HEK293 (cell line): ENCODE results near the gene YIPF3.

Source experiments
- GLIS2 ChIP-seq: fragments of 450-650 bp; formaldehyde crosslinking; IDR thresholded peaks from 2 replicates; pipeline ENCODE4 v1.5.1; 2016; ENCODE audit warnings: missing biosample characterization, missing genetic modification characterization
- HOXA7 ChIP-seq: sonication (generic); formaldehyde crosslinking; IDR thresholded peaks from 2 replicates; pipeline ENCODE4 v1.8.1; 2022; ENCODE audit warnings: missing genetic modification reagents, borderline replicate concordance
- PRDM4 ChIP-seq: fragments of 450-650 bp; formaldehyde crosslinking; IDR thresholded peaks from 2 replicates; pipeline ENCODE4 v1.5.1; 2017; ENCODE audit warnings: missing biosample characterization, missing genetic modification characterization
- SCRT2 ChIP-seq: fragments of 450-650 bp; formaldehyde crosslinking; IDR thresholded peaks from 2 replicates; pipeline ENCODE4 v1.5.1; 2016; ENCODE audit warnings: missing biosample characterization, missing genetic modification characterization
- ZBTB11 ChIP-seq: fragments of 450-650 bp; formaldehyde crosslinking; conservative IDR thresholded peaks from 2 replicates; pipeline ENCODE4 v1.5.1; 2016; ENCODE audit warnings: low read depth, missing biosample characterization, missing genetic modification characterization
- ZEB2 ChIP-seq: fragments of 450-650 bp; formaldehyde crosslinking; IDR thresholded peaks from 2 replicates; pipeline ENCODE4 v1.5.1; 2016; ENCODE audit warnings: missing biosample characterization, missing genetic modification characterization
- ZNF221 ChIP-seq: fragments of 450-650 bp; formaldehyde crosslinking; IDR thresholded peaks from 2 replicates; pipeline ENCODE4 v1.5.1; 2017; ENCODE audit warnings: missing biosample characterization, missing genetic modification characterization, borderline replicate concordance
- ZNF341 ChIP-seq: fragments of 450-650 bp; formaldehyde crosslinking; IDR thresholded peaks from 2 replicates; pipeline ENCODE4; 2016; ENCODE audit warnings: low read depth, missing biosample characterization, missing genetic modification characterization
- ZNF354C ChIP-seq: fragments of 450-650 bp; formaldehyde crosslinking; IDR thresholded peaks from 2 replicates; pipeline ENCODE4 v1.5.1; 2016; ENCODE audit warnings: missing biosample characterization, missing genetic modification characterization, low read depth, borderline replicate concordance
- ZNF398 ChIP-seq: fragments of 450-650 bp; formaldehyde crosslinking; IDR thresholded peaks from 2 replicates; pipeline ENCODE4 v1.5.1; 2017; ENCODE audit warnings: missing biosample characterization, missing genetic modification characterization
- ZNF426 ChIP-seq: fragments of 450-650 bp; formaldehyde crosslinking; IDR thresholded peaks from 2 replicates; pipeline ENCODE4 v1.5.1; 2017; ENCODE audit warnings: missing biosample characterization, missing genetic modification characterization, mild to moderate bottlenecking, inconsistent platforms, moderate library complexity
- ZNF449 ChIP-seq: fragments of 450-650 bp; formaldehyde crosslinking; IDR thresholded peaks from 2 replicates; pipeline ENCODE4 v1.5.1; 2017; ENCODE audit warnings: missing biosample characterization, mild to moderate bottlenecking, missing genetic modification characterization, moderate library complexity
- ZNF747 ChIP-seq: fragments of 450-650 bp; formaldehyde crosslinking; IDR thresholded peaks from 2 replicates; pipeline ENCODE4 v1.5.1; 2016; ENCODE audit warnings: missing biosample characterization, missing genetic modification characterization
- TF ChIP-seq, protein P1 (sequence below): fragments of 450-650 bp; formaldehyde crosslinking; IDR thresholded peaks from 2 replicates; pipeline ENCODE4 v1.5.1; 2016; ENCODE audit warnings: missing biosample characterization, missing genetic modification characterization
- TF ChIP-seq, protein P2 (sequence below): fragments of 450-650 bp; formaldehyde crosslinking; IDR thresholded peaks from 2 replicates; pipeline ENCODE4 v1.5.1; 2016; ENCODE audit warnings: missing biosample characterization, missing genetic modification characterization, low read depth
- TF ChIP-seq, protein P3 (sequence below): fragments of 450-650 bp; formaldehyde crosslinking; IDR thresholded peaks from 2 replicates; pipeline ENCODE4 v1.5.1; 2016; ENCODE audit warnings: missing biosample characterization, missing genetic modification characterization
- TF ChIP-seq, protein P4 (sequence below): fragments of 450-650 bp; formaldehyde crosslinking; IDR thresholded peaks from 2 replicates; pipeline ENCODE4 v1.5.1; 2016; ENCODE audit warnings: missing biosample characterization, missing genetic modification characterization
- TF ChIP-seq, protein P5 (sequence below): fragments of 450-650 bp; formaldehyde crosslinking; IDR thresholded peaks from 2 replicates; pipeline ENCODE4 v1.5.1; 2016; ENCODE audit warnings: missing biosample characterization, missing genetic modification characterization

The YIPF3 gene

GRCh38 chr6:43509142-43509983 lies 7.4 kb downstream of the YIPF3 start (continued):
- TF ChIP-seq ZBTB11 (tag by site-specific recombination) (no peak), ZNF747 (no peak), ZNF449 (tag by site-specific recombination) (peak; percentile 63; the same call in 1 of the 2 replicates), ZNF221 (tag by site-specific recombination) (no peak), ZNF398 (no peak), ZNF354C (tag by site-specific recombination) (no peak), PRDM4 (tag by site-specific recombination) (no peak), ZNF426 (no peak), HOXA7 (CRISPR knock-in tag) (no peak), ZNF341 (tag by site-specific recombination) (no peak), SCRT2 (no peak), ZEB2 (tag by site-specific recombination) (no peak), GLIS2 (tag by site-specific recombination) (0 out of 2 replicates have a peak, but pooled peaks have one; percentile 39)
- TF ChIP-seq, protein P1, sequence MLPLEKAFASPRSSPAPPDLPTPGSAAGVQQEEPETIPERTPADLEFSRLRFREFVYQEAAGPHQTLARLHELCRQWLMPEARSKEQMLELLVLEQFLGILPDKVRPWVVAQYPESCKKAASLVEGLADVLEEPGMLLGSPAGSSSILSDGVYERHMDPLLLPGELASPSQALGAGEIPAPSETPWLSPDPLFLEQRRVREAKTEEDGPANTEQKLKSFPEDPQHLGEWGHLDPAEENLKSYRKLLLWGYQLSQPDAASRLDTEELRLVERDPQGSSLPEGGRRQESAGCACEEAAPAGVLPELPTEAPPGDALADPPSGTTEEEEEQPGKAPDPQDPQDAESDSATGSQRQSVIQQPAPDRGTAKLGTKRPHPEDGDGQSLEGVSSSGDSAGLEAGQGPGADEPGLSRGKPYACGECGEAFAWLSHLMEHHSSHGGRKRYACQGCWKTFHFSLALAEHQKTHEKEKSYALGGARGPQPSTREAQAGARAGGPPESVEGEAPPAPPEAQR (tag by site-specific recombination), result no peak
- TF ChIP-seq, protein P2, sequence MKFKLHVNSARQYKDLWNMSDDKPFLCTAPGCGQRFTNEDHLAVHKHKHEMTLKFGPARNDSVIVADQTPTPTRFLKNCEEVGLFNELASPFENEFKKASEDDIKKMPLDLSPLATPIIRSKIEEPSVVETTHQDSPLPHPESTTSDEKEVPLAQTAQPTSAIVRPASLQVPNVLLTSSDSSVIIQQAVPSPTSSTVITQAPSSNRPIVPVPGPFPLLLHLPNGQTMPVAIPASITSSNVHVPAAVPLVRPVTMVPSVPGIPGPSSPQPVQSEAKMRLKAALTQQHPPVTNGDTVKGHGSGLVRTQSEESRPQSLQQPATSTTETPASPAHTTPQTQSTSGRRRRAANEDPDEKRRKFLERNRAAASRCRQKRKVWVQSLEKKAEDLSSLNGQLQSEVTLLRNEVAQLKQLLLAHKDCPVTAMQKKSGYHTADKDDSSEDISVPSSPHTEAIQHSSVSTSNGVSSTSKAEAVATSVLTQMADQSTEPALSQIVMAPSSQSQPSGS, result no peak
- TF ChIP-seq, protein P3, sequence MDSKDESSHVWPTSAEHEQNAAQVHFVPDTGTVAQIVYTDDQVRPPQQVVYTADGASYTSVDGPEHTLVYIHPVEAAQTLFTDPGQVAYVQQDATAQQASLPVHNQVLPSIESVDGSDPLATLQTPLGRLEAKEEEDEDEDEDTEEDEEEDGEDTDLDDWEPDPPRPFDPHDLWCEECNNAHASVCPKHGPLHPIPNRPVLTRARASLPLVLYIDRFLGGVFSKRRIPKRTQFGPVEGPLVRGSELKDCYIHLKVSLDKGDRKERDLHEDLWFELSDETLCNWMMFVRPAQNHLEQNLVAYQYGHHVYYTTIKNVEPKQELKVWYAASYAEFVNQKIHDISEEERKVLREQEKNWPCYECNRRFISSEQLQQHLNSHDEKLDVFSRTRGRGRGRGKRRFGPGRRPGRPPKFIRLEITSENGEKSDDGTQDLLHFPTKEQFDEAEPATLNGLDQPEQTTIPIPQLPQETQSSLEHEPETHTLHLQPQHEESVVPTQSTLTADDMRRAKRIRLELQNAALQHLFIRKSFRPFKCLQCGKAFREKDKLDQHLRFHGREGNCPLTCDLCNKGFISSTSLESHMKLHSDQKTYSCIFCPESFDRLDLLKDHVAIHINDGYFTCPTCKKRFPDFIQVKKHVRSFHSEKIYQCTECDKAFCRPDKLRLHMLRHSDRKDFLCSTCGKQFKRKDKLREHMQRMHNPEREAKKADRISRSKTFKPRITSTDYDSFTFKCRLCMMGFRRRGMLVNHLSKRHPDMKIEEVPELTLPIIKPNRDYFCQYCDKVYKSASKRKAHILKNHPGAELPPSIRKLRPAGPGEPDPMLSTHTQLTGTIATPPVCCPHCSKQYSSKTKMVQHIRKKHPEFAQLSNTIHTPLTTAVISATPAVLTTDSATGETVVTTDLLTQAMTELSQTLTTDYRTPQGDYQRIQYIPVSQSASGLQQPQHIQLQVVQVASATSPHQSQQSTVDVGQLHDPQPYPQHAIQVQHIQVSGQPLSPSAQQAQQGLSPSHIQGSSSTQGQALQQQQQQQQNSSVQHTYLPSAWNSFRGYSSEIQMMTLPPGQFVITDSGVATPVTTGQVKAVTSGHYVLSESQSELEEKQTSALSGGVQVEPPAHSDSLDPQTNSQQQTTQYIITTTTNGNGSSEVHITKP (tag by site-specific recombination), result no peak
- TF ChIP-seq, protein P4, sequence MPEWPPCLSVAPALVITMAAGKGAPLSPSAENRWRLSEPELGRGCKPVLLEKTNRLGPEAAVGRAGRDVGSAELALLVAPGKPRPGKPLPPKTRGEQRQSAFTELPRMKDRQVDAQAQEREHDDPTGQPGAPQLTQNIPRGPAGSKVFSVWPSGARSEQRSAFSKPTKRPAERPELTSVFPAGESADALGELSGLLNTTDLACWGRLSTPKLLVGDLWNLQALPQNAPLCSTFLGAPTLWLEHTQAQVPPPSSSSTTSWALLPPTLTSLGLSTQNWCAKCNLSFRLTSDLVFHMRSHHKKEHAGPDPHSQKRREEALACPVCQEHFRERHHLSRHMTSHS, result no peak
- TF ChIP-seq, protein P5, sequence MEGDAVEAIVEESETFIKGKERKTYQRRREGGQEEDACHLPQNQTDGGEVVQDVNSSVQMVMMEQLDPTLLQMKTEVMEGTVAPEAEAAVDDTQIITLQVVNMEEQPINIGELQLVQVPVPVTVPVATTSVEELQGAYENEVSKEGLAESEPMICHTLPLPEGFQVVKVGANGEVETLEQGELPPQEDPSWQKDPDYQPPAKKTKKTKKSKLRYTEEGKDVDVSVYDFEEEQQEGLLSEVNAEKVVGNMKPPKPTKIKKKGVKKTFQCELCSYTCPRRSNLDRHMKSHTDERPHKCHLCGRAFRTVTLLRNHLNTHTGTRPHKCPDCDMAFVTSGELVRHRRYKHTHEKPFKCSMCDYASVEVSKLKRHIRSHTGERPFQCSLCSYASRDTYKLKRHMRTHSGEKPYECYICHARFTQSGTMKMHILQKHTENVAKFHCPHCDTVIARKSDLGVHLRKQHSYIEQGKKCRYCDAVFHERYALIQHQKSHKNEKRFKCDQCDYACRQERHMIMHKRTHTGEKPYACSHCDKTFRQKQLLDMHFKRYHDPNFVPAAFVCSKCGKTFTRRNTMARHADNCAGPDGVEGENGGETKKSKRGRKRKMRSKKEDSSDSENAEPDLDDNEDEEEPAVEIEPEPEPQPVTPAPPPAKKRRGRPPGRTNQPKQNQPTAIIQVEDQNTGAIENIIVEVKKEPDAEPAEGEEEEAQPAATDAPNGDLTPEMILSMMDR (tag by site-specific recombination), result peak; percentile 72
